Activated naive CD8-positive, alpha-beta T cell treated with anti-CD3 and anti-CD28 coated beads for 36 hours (primary cell): ENCODE results near the gene REG3G. TPM values are rescaled to one million over a fixed set of nuclear protein-coding genes. Genes with fewer than 3 reads are reported as not detected.

Source experiments
- DNase-seq: peaks from one replicate; pipeline ENCODE4 v3.0.0; 2021
- H3K27ac Mint-ChIP-seq: one replicate; pipeline ENCODE4 v1.8.0; 2022; ENCODE audit warnings: mild to moderate bottlenecking, moderate library complexity, mixed read lengths
- H3K27me3 Mint-ChIP-seq: one replicate; pipeline ENCODE4 v1.8.0; 2022; ENCODE audit warnings: mild to moderate bottlenecking, mixed read lengths
- H3K36me3 Mint-ChIP-seq: one replicate; pipeline ENCODE4 v1.8.0; 2021; ENCODE audit warnings: mild to moderate bottlenecking, mixed read lengths
- H3K4me1 Mint-ChIP-seq: one replicate; pipeline ENCODE4 v1.8.0; 2021; ENCODE audit warnings: mixed read lengths
- H3K4me3 Mint-ChIP-seq: one replicate; pipeline ENCODE4 v1.8.0; 2022; ENCODE audit warnings: mild to moderate bottlenecking, moderate library complexity, mixed read lengths
- H3K9me3 Mint-ChIP-seq: one replicate; pipeline ENCODE4 v1.8.0; 2022; ENCODE audit warnings: mixed read lengths
- total RNA-seq, 2 experiments: library from RNA; stranded (reverse); gene quantifications; one replicate each; pipeline ENCODE4 v1.2.3, GENCODE V29; 2021

The REG3G gene
- total RNA-seq = not detected

GRCh38 chr2:79025421-79025820 lies at the start of gene REG3G:
Gene REG3G (plus strand): TSS chr2:79025702. CDS start chr2:79026094, 392 bp downstream.
- H3K27me3 Mint-ChIP-seq = no peaks in the 10 kb centered on the region
- H3K27ac Mint-ChIP-seq = no peak within 1 kb of the TSS
- H3K4me3 Mint-ChIP-seq = no peak within 1 kb of the TSS
- H3K9me3 Mint-ChIP-seq = peaks cover 4% of the 10 kb centered on the region
- H3K4me1 Mint-ChIP-seq = no peaks in the 10 kb centered on the region
- DNase-seq = no peak
- no peaks in the 10 kb centered on the region for H3K36me3 Mint-ChIP-seq

- Mint-ChIP-seq H3K27me3 (no peaks in the 10 kb centered on the region), H3K4me3 (no peak overlapping the region), H3K9me3 (peaks cover 3% of the 10 kb centered on the region), H3K27ac (no peak overlapping the region), H3K4me1 (no peaks in the 10 kb centered on the region), H3K36me3 (no peaks in the 10 kb centered on the region)
- DNase-seq = no peak
These were observed 47.8 kb upstream of the REG3G start for GRCh38 chr2:78977661-78978145.

GRCh38 chr2:78978340-78978739 lies 47.2 kb upstream of the REG3G start:
- no peak overlapping the region for H3K27ac Mint-ChIP-seq
- no peak overlapping the region for H3K4me3 Mint-ChIP-seq
- H3K4me1 Mint-ChIP-seq = no peaks in the 10 kb centered on the region
- no peak for DNase-seq
- no peaks in the 10 kb centered on the region for H3K27me3 Mint-ChIP-seq
- no peaks in the 10 kb centered on the region for H3K36me3 Mint-ChIP-seq
- H3K9me3 Mint-ChIP-seq = peaks cover 1% of the 10 kb centered on the region

GRCh38 chr2:78979380-78980151 lies 45.9 kb upstream of the REG3G start:
- Mint-ChIP-seq H3K27ac (no peak overlapping the region), H3K27me3 (no peaks in the 10 kb centered on the region), H3K9me3 (peaks cover 1% of the 10 kb centered on the region), H3K36me3 (no peaks in the 10 kb centered on the region), H3K4me3 (no peak overlapping the region), H3K4me1 (no peaks in the 10 kb centered on the region)
- DNase-seq = no peak

GRCh38 chr2:78980152-78980465 lies 45.4 kb upstream of the REG3G start:
- Mint-ChIP-seq H3K4me1 (no peaks in the 10 kb centered on the region), H3K27me3 (no peaks in the 10 kb centered on the region), H3K9me3 (peaks cover 1% of the 10 kb centered on the region), H3K36me3 (no peaks in the 10 kb centered on the region), H3K4me3 (no peak overlapping the region), H3K27ac (no peak overlapping the region)
- no peak for DNase-seq

GRCh38 chr2:78980871-78981270 lies 44.6 kb upstream of the REG3G start:
- Mint-ChIP-seq H3K27me3 (no peaks in the 10 kb centered on the region), H3K4me3 (no peak overlapping the region), H3K36me3 (no peaks in the 10 kb centered on the region), H3K27ac (no peak overlapping the region), H3K4me1 (no peaks in the 10 kb centered on the region), H3K9me3 (peaks cover 1% of the 10 kb centered on the region)
- no peak for DNase-seq

GRCh38 chr2:78982638-78983330 lies 42.7 kb upstream of the REG3G start:
- H3K4me1 Mint-ChIP-seq = no peaks in the 10 kb centered on the region

GRCh38 chr2:78984386-78984785 lies 41.1 kb upstream of the REG3G start:
- Mint-ChIP-seq H3K4me3 (no peak overlapping the region), H3K9me3 (no peaks in the 10 kb centered on the region), H3K36me3 (no peaks in the 10 kb centered on the region), H3K27me3 (no peaks in the 10 kb centered on the region), H3K4me1 (no peaks in the 10 kb centered on the region), H3K27ac (no peak overlapping the region)
- DNase-seq = no peak

More at GRCh38 chr2:78982638-78983330, 42.7 kb upstream of the REG3G start:
- Mint-ChIP-seq H3K27me3 (no peaks in the 10 kb centered on the region), H3K4me3 (no peak overlapping the region), H3K9me3 (no peaks in the 10 kb centered on the region), H3K36me3 (no peaks in the 10 kb centered on the region), H3K27ac (no peak overlapping the region)
- DNase-seq = no peak

GRCh38 chr2:78985558-78985957 lies 39.9 kb upstream of the REG3G start:
- DNase-seq = no peak
- Mint-ChIP-seq H3K4me1 (no peaks in the 10 kb centered on the region), H3K4me3 (no peak overlapping the region), H3K9me3 (no peaks in the 10 kb centered on the region), H3K36me3 (no peaks in the 10 kb centered on the region), H3K27me3 (no peaks in the 10 kb centered on the region), H3K27ac (no peak overlapping the region)

GRCh38 chr2:78989051-78989450 lies 36.5 kb upstream of the REG3G start:
- no peak for DNase-seq
- Mint-ChIP-seq H3K9me3 (peaks cover 8% of the 10 kb centered on the region), H3K4me3 (no peak overlapping the region), H3K27ac (no peak overlapping the region), H3K36me3 (no peaks in the 10 kb centered on the region), H3K27me3 (peaks cover 21% of the 10 kb centered on the region), H3K4me1 (no peaks in the 10 kb centered on the region)

GRCh38 chr2:78992451-78992806 lies 33.1 kb upstream of the REG3G start:
- Mint-ChIP-seq H3K27me3 (peaks cover 39% of the 10 kb centered on the region), H3K4me3 (no peak overlapping the region), H3K9me3 (peaks cover 8% of the 10 kb centered on the region), H3K36me3 (no peaks in the 10 kb centered on the region), H3K4me1 (no peaks in the 10 kb centered on the region), H3K27ac (no peak overlapping the region)
- no peak for DNase-seq

- no peaks in the 10 kb centered on the region for H3K36me3 Mint-ChIP-seq
- no peaks in the 10 kb centered on the region for H3K4me1 Mint-ChIP-seq
- no peak overlapping the region for H3K4me3 Mint-ChIP-seq
- peaks cover 8% of the 10 kb centered on the region for H3K9me3 Mint-ChIP-seq
- H3K27ac Mint-ChIP-seq = no peak overlapping the region
- no peak for DNase-seq
- peaks cover 39% of the 10 kb centered on the region for H3K27me3 Mint-ChIP-seq
These were observed 32.5 kb upstream of the REG3G start for GRCh38 chr2:78992807-78993517.

- Mint-ChIP-seq H3K4me3 (no peak overlapping the region), H3K27me3 (peaks cover 39% of the 10 kb centered on the region), H3K36me3 (no peaks in the 10 kb centered on the region), H3K9me3 (peaks cover 8% of the 10 kb centered on the region), H3K4me1 (no peaks in the 10 kb centered on the region), H3K27ac (no peak overlapping the region)
- no peak for DNase-seq
These were observed 31.9 kb upstream of the REG3G start for GRCh38 chr2:78993518-78994148.

GRCh38 chr2:78994789-78995188 lies 30.7 kb upstream of the REG3G start:
- Mint-ChIP-seq H3K4me3 (no peak overlapping the region), H3K27ac (no peak overlapping the region), H3K27me3 (peaks cover 39% of the 10 kb centered on the region), H3K36me3 (no peaks in the 10 kb centered on the region), H3K9me3 (peaks cover 8% of the 10 kb centered on the region), H3K4me1 (no peaks in the 10 kb centered on the region)
- no peak for DNase-seq

GRCh38 chr2:78999406-78999805 lies 26.1 kb upstream of the REG3G start:
- no peak overlapping the region for H3K27ac Mint-ChIP-seq
- H3K9me3 Mint-ChIP-seq = peaks cover 1% of the 10 kb centered on the region
- no peak for DNase-seq
- no peaks in the 10 kb centered on the region for H3K4me1 Mint-ChIP-seq
- peaks cover 14% of the 10 kb centered on the region for H3K27me3 Mint-ChIP-seq
- no peak overlapping the region for H3K4me3 Mint-ChIP-seq
- H3K36me3 Mint-ChIP-seq = no peaks in the 10 kb centered on the region
